Measurements from ENCODE around the gene SLC4A5.

DNA sequence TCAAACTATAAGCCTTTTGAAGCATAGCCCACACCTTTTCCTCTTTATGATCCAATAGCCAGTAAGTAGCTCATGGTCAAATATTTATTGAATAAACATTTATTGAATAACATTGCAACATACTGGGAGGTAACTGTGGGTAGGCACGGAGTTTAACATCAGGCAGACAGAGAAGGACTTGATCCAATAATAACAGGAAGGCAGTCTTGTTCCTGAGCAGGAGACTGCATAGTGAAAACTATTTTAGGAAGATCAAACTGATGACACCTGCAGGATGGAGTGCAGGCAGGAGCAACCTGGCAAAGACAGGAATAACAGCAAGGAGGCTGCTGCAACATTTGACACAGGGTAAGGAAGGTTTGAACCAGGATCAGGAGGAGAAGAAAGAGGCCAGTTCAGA, 40.0 kb upstream of the SLC4A5 start:
- no peak for TF ChIP-seq EZH2phosphoT487 (IDR thresholded peaks at IDR 0.05; ENCODE audit: borderline replicate concordance, low read length)
- TF ChIP-seq, protein P1, sequence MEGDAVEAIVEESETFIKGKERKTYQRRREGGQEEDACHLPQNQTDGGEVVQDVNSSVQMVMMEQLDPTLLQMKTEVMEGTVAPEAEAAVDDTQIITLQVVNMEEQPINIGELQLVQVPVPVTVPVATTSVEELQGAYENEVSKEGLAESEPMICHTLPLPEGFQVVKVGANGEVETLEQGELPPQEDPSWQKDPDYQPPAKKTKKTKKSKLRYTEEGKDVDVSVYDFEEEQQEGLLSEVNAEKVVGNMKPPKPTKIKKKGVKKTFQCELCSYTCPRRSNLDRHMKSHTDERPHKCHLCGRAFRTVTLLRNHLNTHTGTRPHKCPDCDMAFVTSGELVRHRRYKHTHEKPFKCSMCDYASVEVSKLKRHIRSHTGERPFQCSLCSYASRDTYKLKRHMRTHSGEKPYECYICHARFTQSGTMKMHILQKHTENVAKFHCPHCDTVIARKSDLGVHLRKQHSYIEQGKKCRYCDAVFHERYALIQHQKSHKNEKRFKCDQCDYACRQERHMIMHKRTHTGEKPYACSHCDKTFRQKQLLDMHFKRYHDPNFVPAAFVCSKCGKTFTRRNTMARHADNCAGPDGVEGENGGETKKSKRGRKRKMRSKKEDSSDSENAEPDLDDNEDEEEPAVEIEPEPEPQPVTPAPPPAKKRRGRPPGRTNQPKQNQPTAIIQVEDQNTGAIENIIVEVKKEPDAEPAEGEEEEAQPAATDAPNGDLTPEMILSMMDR (IDR thresholded peaks at IDR 0.05; ENCODE audit: low read depth, low read length, poor library complexity, severe bottlenecking): no peak

All from DOHH2 (cell line).